Mesendoderm (in vitro differentiated cells): ENCODE data around the gene KCNH3.

Experiments used
- DNase-seq: peaks from one replicate; pipeline ENCODE4 v3.0.0; 2013
- H2AK5ac ChIP-seq: 2 replicates; pipeline ENCODE4 v1.6.1; 2013; ENCODE audit warnings: low read length, inconsistent platforms
- H2BK120ac ChIP-seq: 2 replicates; pipeline ENCODE4 v1.6.1; 2013; ENCODE audit warnings: low read depth, mild to moderate bottlenecking, low read length, moderate library complexity, mixed read lengths
- H2BK15ac ChIP-seq: replicated peaks from 2 replicates; pipeline ENCODE4 v1.6.1; 2013; ENCODE audit warnings: low read depth, mild to moderate bottlenecking, moderate library complexity
- H2BK5ac ChIP-seq: 2 replicates; pipeline ENCODE4 v1.6.1; 2013; ENCODE audit warnings: low read length, inconsistent platforms
- H3K18ac ChIP-seq: 2 replicates; pipeline ENCODE4 v1.6.1; 2013; ENCODE audit warnings: mild to moderate bottlenecking, low read length, mixed read lengths
- H3K23ac ChIP-seq: one replicate; pipeline ENCODE4 v1.6.1; 2013; ENCODE audit warnings: low read length
- H3K27ac ChIP-seq: 2 replicates; pipeline ENCODE4 v1.5.1; 2013; ENCODE audit warnings: low read depth, mild to moderate bottlenecking, inconsistent platforms, low read length, moderate library complexity
- H3K27me3 ChIP-seq: 2 replicates; pipeline ENCODE4 v1.6.1; 2013; ENCODE audit warnings: low read length, control low read depth, mild to moderate bottlenecking, inconsistent platforms; ENCODE audit not compliant: insufficient read depth, poor library complexity
- H3K36me3 ChIP-seq: 2 replicates; pipeline ENCODE4 v1.6.1; 2013; ENCODE audit warnings: low read length, inconsistent platforms; ENCODE audit not compliant: control insufficient read depth, insufficient read depth
- H3K4ac ChIP-seq: one replicate; pipeline ENCODE4 v1.6.1; 2013; ENCODE audit warnings: low read depth, mild to moderate bottlenecking, low read length, moderate library complexity
- H3K4me1 ChIP-seq: 2 replicates; pipeline ENCODE4 v1.6.1; 2013; ENCODE audit warnings: low read depth, low read length, inconsistent platforms; ENCODE audit not compliant: control insufficient read depth
- H3K4me2 ChIP-seq: 2 replicates; pipeline ENCODE4 v1.6.1; 2013; ENCODE audit warnings: low read length
- H3K4me3 ChIP-seq: 2 replicates; pipeline ENCODE4 v1.5.1; 2013; ENCODE audit warnings: mild to moderate bottlenecking, low read length
- H3K56ac ChIP-seq: one replicate; pipeline ENCODE4 v1.6.1; 2013; ENCODE audit warnings: low read length
- H3K79me1 ChIP-seq: 2 replicates; pipeline ENCODE4 v1.6.1; 2013; ENCODE audit warnings: low read length, inconsistent platforms
- H3K79me2 ChIP-seq: 2 replicates; pipeline ENCODE4 v1.6.1; 2013; ENCODE audit warnings: mild to moderate bottlenecking, low read length; ENCODE audit not compliant: control insufficient read depth, insufficient read depth
- H3K9ac ChIP-seq: 2 replicates; pipeline ENCODE4 v1.6.1; 2013; ENCODE audit warnings: low read length, inconsistent platforms
- H4K5ac ChIP-seq: one replicate; pipeline ENCODE4 v1.6.1; 2013; ENCODE audit warnings: low read length
- H4K8ac ChIP-seq: one replicate; pipeline ENCODE4 v1.6.1; 2013; ENCODE audit warnings: low read depth, mild to moderate bottlenecking, control low read depth, low read length, moderate library complexity
- WGBS: extraction: QIAGEN DNeasy Blood & Tissue Kit; methylation state at CpG from one replicate; pipeline ENCODE4 v1.1.7; 2013; ENCODE audit warnings: low lambda C conversion rate, missing lambda C conversion rate; ENCODE audit not compliant: insufficient coverage; ENCODE audit errors: extremely low coverage; 5-methylcytosine and 5-hydroxymethylcytosine counted together

KCNH3 gene

DNA sequence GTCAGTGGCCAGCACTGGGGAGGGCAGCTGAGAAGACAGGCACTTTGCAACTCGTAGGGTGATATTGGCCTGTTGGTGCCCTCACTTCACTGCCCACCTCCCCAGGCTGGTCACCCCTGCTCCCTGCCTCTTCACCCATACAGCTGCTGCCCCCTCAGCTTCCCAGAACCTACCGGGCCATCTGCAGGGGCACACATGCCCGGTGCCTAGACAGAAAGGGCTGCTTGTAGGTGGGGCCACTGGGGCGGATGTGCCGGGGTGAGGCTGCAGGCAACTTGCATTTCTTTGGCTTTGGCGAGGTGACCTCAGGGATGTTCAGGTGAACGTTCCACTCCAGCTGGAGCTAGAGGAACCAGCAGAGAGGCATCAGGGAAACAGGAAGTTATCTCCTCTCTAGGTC is 49.5 kb downstream of the KCNH3 start:
- no peak overlapping the region for H3K9ac ChIP-seq
- H2AK5ac ChIP-seq: no peak overlapping the region
- H2BK120ac ChIP-seq: no peak overlapping the region
- H3K27me3 ChIP-seq: no peaks in the 10 kb centered on the region
- no peak overlapping the region for H3K4ac ChIP-seq
- no peak overlapping the region for H4K5ac ChIP-seq
- H3K18ac ChIP-seq: no peak overlapping the region
- H3K79me1 ChIP-seq: no peaks in the 10 kb centered on the region
- no peak overlapping the region for H2BK5ac ChIP-seq
- no peak overlapping the region for H2BK15ac ChIP-seq
- no peak overlapping the region for H3K4me3 ChIP-seq
- no peak overlapping the region for H3K56ac ChIP-seq
- H4K8ac ChIP-seq: no peak overlapping the region
- H3K23ac ChIP-seq: no peak overlapping the region
- no peaks in the 10 kb centered on the region for H3K4me1 ChIP-seq
- H3K27ac ChIP-seq: no peak overlapping the region
- no peak overlapping the region for H3K4me2 ChIP-seq
- DNase-seq: no peak
- no peaks in the 10 kb centered on the region for H3K79me2 ChIP-seq
- H3K36me3 ChIP-seq: no peaks in the 10 kb centered on the region
- WGBS: no CpG with 5 or more reads among the region's 7 CpGs

DNA sequence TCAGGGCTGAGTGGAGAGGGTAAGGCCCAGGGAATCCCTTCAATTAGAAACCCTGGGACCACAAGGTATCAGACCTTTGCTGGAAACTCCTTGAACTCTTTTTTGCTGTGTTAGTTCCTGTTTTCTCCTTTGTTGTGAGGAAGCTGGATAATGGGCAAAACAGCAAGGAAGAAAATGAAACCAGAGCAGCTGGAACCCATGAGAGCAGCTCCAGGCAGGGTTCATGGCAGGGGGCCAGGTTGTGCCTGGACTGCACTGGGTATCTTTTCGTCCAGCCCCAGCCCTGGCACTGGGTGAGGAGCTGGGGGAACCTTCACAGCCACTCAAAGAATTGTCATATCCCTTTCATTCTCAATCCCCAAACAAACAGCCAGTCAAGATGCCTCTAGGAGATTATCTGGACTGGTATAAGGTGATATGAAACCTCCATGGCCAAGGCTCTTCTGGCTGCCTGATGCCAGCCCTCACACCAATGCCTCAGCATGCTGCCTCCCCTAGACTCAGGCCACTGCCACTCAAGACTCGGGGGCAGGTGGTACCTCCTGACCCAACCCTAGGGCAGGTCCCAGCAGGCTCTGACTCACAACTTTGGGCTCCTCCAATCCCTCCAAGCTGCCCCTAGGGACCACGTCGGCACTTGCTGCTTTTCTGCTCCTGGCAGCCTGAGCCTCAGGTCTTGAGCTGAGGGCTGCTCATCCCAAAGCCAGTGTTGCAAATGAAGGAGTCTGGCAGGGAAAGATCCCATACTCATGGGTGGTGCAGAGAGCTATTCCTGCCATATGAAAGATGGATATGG is 50.1 kb downstream of the KCNH3 start:
- Histone ChIP-seq H3K4me2 (no peak overlapping the region), H3K79me1 (no peaks in the 10 kb centered on the region), H3K27ac (no peak overlapping the region), H4K5ac (no peak overlapping the region), H3K36me3 (no peaks in the 10 kb centered on the region), H3K4me3 (no peak overlapping the region), H2BK15ac (no peak overlapping the region), H3K79me2 (no peaks in the 10 kb centered on the region), H3K23ac (no peak overlapping the region), H3K18ac (no peak overlapping the region), H2BK5ac (no peak overlapping the region), H4K8ac (no peak overlapping the region), H3K56ac (no peak overlapping the region), H3K9ac (no peak overlapping the region), H2BK120ac (no peak overlapping the region), H2AK5ac (no peak overlapping the region), H3K4me1 (no peaks in the 10 kb centered on the region), H3K27me3 (no peaks in the 10 kb centered on the region), H3K4ac (no peak overlapping the region)
- WGBS: no CpG with 5 or more reads among the region's 4 CpGs
- DNase-seq: no peak

DNA sequence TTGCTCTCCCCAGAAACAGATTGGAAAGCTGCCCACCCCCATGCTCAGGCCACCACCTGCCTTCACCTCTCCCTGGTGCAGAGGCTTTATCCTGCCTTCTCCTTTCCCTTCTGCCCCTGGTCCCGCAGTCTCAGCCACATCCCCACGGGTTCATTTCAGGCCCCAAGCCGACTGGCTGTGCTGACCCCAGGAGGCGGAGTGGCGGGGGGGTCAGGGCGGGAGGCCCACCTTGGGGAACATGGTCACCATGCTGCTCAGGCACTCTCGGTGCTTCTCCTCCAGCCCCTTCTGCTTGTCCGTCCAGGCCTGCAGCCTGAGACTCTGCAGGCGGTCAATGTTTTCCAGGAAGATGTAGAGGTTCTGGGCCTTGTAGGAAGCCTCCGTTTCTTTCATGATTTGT is 59.7 kb downstream of the KCNH3 start:
- Histone ChIP-seq H3K23ac (no peak overlapping the region), H3K4me2 (no peak overlapping the region), H2AK5ac (no peak overlapping the region), H3K4me1 (no peaks in the 10 kb centered on the region), H3K4me3 (no peak overlapping the region), H2BK120ac (no peak overlapping the region), H4K8ac (no peak overlapping the region), H4K5ac (no peak overlapping the region), H3K79me1 (no peaks in the 10 kb centered on the region), H3K27ac (no peak overlapping the region), H3K4ac (no peak overlapping the region), H2BK5ac (no peak overlapping the region), H3K27me3 (no peaks in the 10 kb centered on the region), H3K79me2 (no peaks in the 10 kb centered on the region), H3K36me3 (no peaks in the 10 kb centered on the region), H3K9ac (no peak overlapping the region), H3K18ac (no peak overlapping the region), H3K56ac (no peak overlapping the region), H2BK15ac (no peak overlapping the region)
- DNase-seq: no peak
- WGBS: no CpG with 5 or more reads among the region's 10 CpGs

- no peaks in the 10 kb centered on the region for H3K36me3 ChIP-seq
- no peak overlapping the region for H2BK15ac ChIP-seq
- no peak overlapping the region for H2BK120ac ChIP-seq
- H2BK5ac ChIP-seq: no peak overlapping the region
- H3K4me2 ChIP-seq: no peak overlapping the region
- no peaks in the 10 kb centered on the region for H3K27me3 ChIP-seq
- H4K5ac ChIP-seq: no peak overlapping the region
- no peaks in the 10 kb centered on the region for H3K79me2 ChIP-seq
- no peak overlapping the region for H3K9ac ChIP-seq
- no peak overlapping the region for H2AK5ac ChIP-seq
- H3K18ac ChIP-seq: no peak overlapping the region
- no peak overlapping the region for H4K8ac ChIP-seq
- H3K27ac ChIP-seq: no peak overlapping the region
- no peak overlapping the region for H3K23ac ChIP-seq
- H3K79me1 ChIP-seq: no peaks in the 10 kb centered on the region
- H3K56ac ChIP-seq: no peak overlapping the region
- no peak overlapping the region for H3K4ac ChIP-seq
- H3K4me1 ChIP-seq: no peaks in the 10 kb centered on the region
- DNase-seq: no peak
- no peak overlapping the region for H3K4me3 ChIP-seq
- WGBS: no CpG with 5 or more reads among the region's 8 CpGs
Observed at GRCh38 chr12:49599961-49600360, 61.1 kb downstream of the KCNH3 start.

DNA sequence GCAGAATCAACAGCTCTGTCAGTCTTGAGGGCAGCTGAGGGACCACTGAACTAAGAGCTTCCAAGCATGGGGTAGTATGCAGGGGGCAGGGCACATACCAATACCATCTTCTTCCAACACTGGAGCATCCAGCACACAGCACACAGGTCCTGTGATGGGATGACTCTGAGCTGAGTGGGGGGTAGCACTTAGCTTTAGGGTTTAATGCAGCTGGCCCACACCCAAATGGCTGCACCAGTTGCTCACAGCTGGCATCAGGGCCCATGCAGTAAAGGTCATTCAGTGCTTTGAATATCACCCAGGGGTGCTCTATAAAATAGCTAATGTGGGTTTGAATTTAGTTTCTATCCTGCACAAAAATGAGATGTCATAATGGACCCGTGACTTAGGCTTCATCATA is 64.9 kb downstream of the KCNH3 start:
- no CpG with 5 or more reads among the region's 1 CpG for WGBS
- Histone ChIP-seq H3K36me3 (no peaks in the 10 kb centered on the region), H3K79me1 (no peaks in the 10 kb centered on the region), H3K4me2 (no peak overlapping the region), H3K18ac (no peak overlapping the region), H2BK120ac (no peak overlapping the region), H2AK5ac (no peak overlapping the region), H4K8ac (no peak overlapping the region), H3K79me2 (no peaks in the 10 kb centered on the region), H4K5ac (no peak overlapping the region), H3K4me3 (no peak overlapping the region), H3K56ac (no peak overlapping the region), H3K4me1 (no peaks in the 10 kb centered on the region), H3K4ac (no peak overlapping the region), H2BK5ac (no peak overlapping the region), H3K27ac (no peak overlapping the region), H2BK15ac (no peak overlapping the region), H3K9ac (no peak overlapping the region), H3K23ac (no peak overlapping the region), H3K27me3 (no peaks in the 10 kb centered on the region)
- DNase-seq: no peak

- H3K9ac ChIP-seq: no peak overlapping the region
- H3K36me3 ChIP-seq: no peaks in the 10 kb centered on the region
- no peak overlapping the region for H3K18ac ChIP-seq
- H2AK5ac ChIP-seq: no peak overlapping the region
- H2BK120ac ChIP-seq: no peak overlapping the region
- no peak overlapping the region for H2BK5ac ChIP-seq
- H3K79me1 ChIP-seq: no peaks in the 10 kb centered on the region
- no peak overlapping the region for H4K5ac ChIP-seq
- no peak overlapping the region for H3K23ac ChIP-seq
- H3K79me2 ChIP-seq: no peaks in the 10 kb centered on the region
- no peaks in the 10 kb centered on the region for H3K27me3 ChIP-seq
- H3K56ac ChIP-seq: no peak overlapping the region
- H3K4ac ChIP-seq: no peak overlapping the region
- no peaks in the 10 kb centered on the region for H3K4me1 ChIP-seq
- no peak overlapping the region for H3K27ac ChIP-seq
- no CpG with 5 or more reads among the region's 5 CpGs for whole genome bisulfite sequencing
- no peak overlapping the region for H2BK15ac ChIP-seq
- no peak overlapping the region for H3K4me3 ChIP-seq
- DNase-seq: no peak
- no peak overlapping the region for H4K8ac ChIP-seq
- no peak overlapping the region for H3K4me2 ChIP-seq
Observed at GRCh38 chr12:49604856-49605255, 66.0 kb downstream of the KCNH3 start.
